Gastroesophageal sphincter (tissue), 4 donors: ENCODE results near the gene OIP5. TPM values are rescaled to one million over a fixed set of nuclear protein-coding genes. Genes with fewer than 3 reads are reported as not detected.
"Not testable (repeated sequence)": the region's sequence is repeated elsewhere in the genome, so short reads cannot be mapped to it uniquely, and the experiment has no call there.

Source experiments
- ATAC-seq: fragments of 150-250 bp; one replicate; pipeline ENCODE4 v1.9.1; 2016; ENCODE audit warnings: mild to moderate bottlenecking, moderate library complexity
- H3K27ac ChIP-seq, 4 donors: fragments of 200-600 bp; sonication (generic) in 3 of 4; 1 replicate in 3 of 4; 2 replicates in 1 of 4; pipeline ENCODE4 v1.5.1; 2016 to 2019
- H3K27me3 ChIP-seq: fragments of 200-600 bp; sonication (generic); one replicate; pipeline ENCODE4 v1.5.1; 2019
- H3K36me3 ChIP-seq, 2 donors: fragments of 200-600 bp; sonication (generic); one replicate each; pipeline ENCODE4 v1.5.1; 2019; ENCODE audit warnings: control low read depth in 1 of 2
- H3K4me1 ChIP-seq, 3 donors: fragments of 200-600 bp; sonication (generic); 1 replicate in 2 of 3; 2 replicates in 1 of 3; pipeline ENCODE4 v1.5.1; 2016 to 2019; ENCODE audit warnings: control low read depth in 2 of 3
- H3K4me3 ChIP-seq, 2 donors: fragments of 200-600 bp; sonication (generic); one replicate each; pipeline ENCODE4 v1.5.1; 2019; ENCODE audit warnings: mild to moderate bottlenecking in 1 of 2, moderate library complexity in 1 of 2
- H3K9me3 ChIP-seq, 3 donors: fragments of 200-600 bp; sonication (generic); one replicate each; pipeline ENCODE4 v1.5.1; 2017 to 2019; ENCODE audit warnings: control low read depth in 2 of 3
- CTCF ChIP-seq, 4 experiments: fragments of 200-600 bp in 2 of 4; fragments of 450-650 bp in 2 of 4; sonication (generic) in 1 of 4; IDR thresholded peaks; one replicate each; pipeline ENCODE4 v1.5.1; 2017 to 2019; ENCODE audit warnings: antibody characterized with exemption in 4 of 4, mild to moderate bottlenecking in 2 of 4, moderate library complexity in 2 of 4
- EP300 ChIP-seq: sonication (generic); formaldehyde crosslinking; IDR thresholded peaks from one replicate; pipeline ENCODE4 v1.6.1; 2017; ENCODE audit warnings: antibody characterized with exemption, mild to moderate bottlenecking
- POLR2A ChIP-seq, 2 donors: fragments of 450-650 bp; IDR thresholded peaks; one replicate each; pipeline ENCODE4 v1.6.1; 2017; ENCODE audit warnings: antibody characterized with exemption in 2 of 2, mild to moderate bottlenecking in 2 of 2, moderate library complexity in 1 of 2
- POLR2AphosphoS5 ChIP-seq: sonication (generic); formaldehyde crosslinking; IDR thresholded peaks from one replicate; pipeline ENCODE4 v1.6.1; 2017; ENCODE audit warnings: antibody characterized with exemption
- WGBS, 2 donors: methylation state at CpG; one replicate each; pipeline ENCODE4 v1.1.5; 2018; ENCODE audit warnings: low coverage in 1 of 2; 5-methylcytosine and 5-hydroxymethylcytosine counted together
- total RNA-seq, 4 donors: library from RNA; depleted of rRNA; stranded (reverse); fragments of >200 nt; gene quantifications; one replicate each; pipeline ENCODE4 v1.1.0, GENCODE V29; 2016

The OIP5 gene
- total RNA-seq, 4 donors from 2014 or later: 0.40 to 0.49 TPM; not detected in 2

DNA sequence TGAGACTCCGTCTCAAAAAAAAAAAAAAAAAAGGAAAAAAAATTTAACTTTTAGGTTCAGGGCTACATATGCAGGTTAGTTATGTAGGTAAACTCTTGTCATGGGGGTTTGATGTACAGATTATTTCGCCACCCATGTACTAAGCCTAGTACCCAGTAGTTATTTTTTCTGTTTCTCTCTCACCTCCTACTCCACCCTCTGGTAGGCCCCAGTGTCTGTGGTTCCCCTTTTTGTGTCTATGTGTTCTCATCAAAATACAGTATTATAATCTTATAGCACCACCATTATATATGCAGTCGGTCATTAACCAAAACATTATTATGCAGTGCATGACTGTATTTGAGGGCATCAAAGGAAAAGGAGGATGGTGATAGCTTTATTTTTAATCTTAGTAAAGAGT, 54.1 kb downstream of the OIP5 start:
- Histone ChIP-seq H3K36me3 (peaks cover 0 to 73% of the 10 kb centered on the region in 2 donors), H3K27me3 (no peaks in the 10 kb centered on the region), H3K27ac (no peak overlapping the region), H3K9me3 (no peaks in the 10 kb centered on the region), H3K4me1 (peaks cover 0 to 5% (median 0%) of the 10 kb centered on the region in 3 donors), H3K4me3 (no peak overlapping the region)
- ATAC-seq: no peak
- TF ChIP-seq POLR2AphosphoS5 (no peak), EP300 (no peak), CTCF (IDR thresholded peaks at IDR 0.05) (no peak)
- 85 to 96% methylated on average over 2 to 3 of the region's 3 CpGs for WGBS, 2 donors

DNA sequence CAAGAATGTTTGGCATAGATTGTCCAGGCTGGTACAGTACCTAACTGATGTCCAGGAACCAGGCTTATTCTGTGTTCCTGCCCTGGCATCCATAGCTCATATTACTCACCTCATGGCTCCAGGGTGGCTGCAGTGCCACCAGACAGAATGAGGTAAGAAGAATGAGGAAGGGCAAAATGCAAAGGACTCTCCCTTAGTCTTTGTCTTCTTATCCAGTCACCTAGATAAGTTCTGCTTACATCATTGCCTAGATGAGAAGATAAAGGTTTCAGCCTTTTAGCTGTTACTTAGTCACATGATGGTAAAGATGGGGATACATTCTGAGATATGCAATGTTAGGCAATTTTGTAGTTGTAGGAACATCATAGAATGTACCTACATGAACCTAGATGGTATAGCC, 55.6 kb downstream of the OIP5 start:
- Histone ChIP-seq H3K36me3 (peaks cover 0 to 88% of the 10 kb centered on the region in 2 donors), H3K27ac (no peak overlapping the region), H3K4me3 (no peak overlapping the region), H3K27me3 (no peaks in the 10 kb centered on the region), H3K9me3 (no peaks in the 10 kb centered on the region), H3K4me1 (no peaks in the 10 kb centered on the region)
- TF ChIP-seq POLR2AphosphoS5 (no peak), CTCF (IDR thresholded peaks at IDR 0.05) (no peak), POLR2A (IDR thresholded peaks at IDR 0.05) (no peak), EP300 (no peak)
- ATAC-seq: no peak

GRCh38 chr15:41269887-41270286, 62.5 kb downstream of the OIP5 start:
- Histone ChIP-seq H3K27me3 (no peaks in the 10 kb centered on the region), H3K4me3 (no peak overlapping the region), H3K4me1 (no peaks in the 10 kb centered on the region), H3K27ac (no peak overlapping the region), H3K36me3 (peaks cover 0 to 84% of the 10 kb centered on the region in 2 donors), H3K9me3 (no peaks in the 10 kb centered on the region)
- no peak for ATAC-seq
- WGBS, 2 donors: 94 to 100% methylated on average over 2 of the region's 2 CpGs
- TF ChIP-seq CTCF (IDR thresholded peaks at IDR 0.05): no peak
- no peak for TF ChIP-seq EP300
- no peak for TF ChIP-seq POLR2AphosphoS5
- TF ChIP-seq POLR2A (IDR thresholded peaks at IDR 0.05): no peak

DNA sequence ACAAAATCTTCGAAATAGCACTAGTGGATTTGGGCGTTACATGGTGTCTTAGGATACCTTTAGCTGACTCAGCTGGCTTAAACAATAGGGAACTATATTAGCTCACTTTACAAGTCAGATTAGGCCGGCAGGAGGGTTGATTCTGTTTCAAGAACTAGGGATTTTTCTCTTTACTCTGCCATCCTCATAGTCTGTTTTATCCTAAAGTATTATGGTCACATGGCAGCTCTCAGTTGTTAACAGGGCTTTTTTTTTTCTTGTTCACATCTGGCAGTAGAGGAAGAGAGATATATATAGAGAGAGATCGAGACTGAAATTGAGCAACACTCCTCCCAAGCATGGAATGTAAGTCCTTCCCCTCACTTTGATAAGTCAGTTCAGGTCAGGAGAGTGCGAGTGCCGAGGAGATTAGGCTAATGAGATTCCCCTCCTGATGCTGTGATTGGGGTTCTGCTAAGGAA, 68.5 kb downstream of the OIP5 start:
- Histone ChIP-seq H3K4me3 (no peak overlapping the region), H3K27ac (no peak overlapping the region), H3K4me1 (no peaks in the 10 kb centered on the region), H3K36me3 (peaks cover 0 to 79% of the 10 kb centered on the region in 2 donors), H3K9me3 (no peaks in the 10 kb centered on the region), H3K27me3 (no peaks in the 10 kb centered on the region)
- 79 to 82% methylated on average over 5 to 6 of the region's 6 CpGs for WGBS, 2 donors
- TF ChIP-seq CTCF (IDR thresholded peaks at IDR 0.05) (no peak), EP300 (no peak), POLR2AphosphoS5 (no peak), POLR2A (IDR thresholded peaks at IDR 0.05) (no peak)
- ATAC-seq: no peak

GRCh38 chr15:41262571-41262970, 69.8 kb downstream of the OIP5 start:
- Histone ChIP-seq H3K36me3 (peaks cover 0 to 86% of the 10 kb centered on the region in 2 donors), H3K27me3 (no peaks in the 10 kb centered on the region), H3K27ac (no peak overlapping the region), H3K9me3 (no peaks in the 10 kb centered on the region), H3K4me3 (no peak overlapping the region), H3K4me1 (no peaks in the 10 kb centered on the region)
- ATAC-seq: no peak
- WGBS, 2 donors: 93 to 98% methylated on average over 8 of the region's 8 CpGs
- TF ChIP-seq POLR2AphosphoS5 (no peak), CTCF (IDR thresholded peaks at IDR 0.05) (no peak), EP300 (no peak), POLR2A (IDR thresholded peaks at IDR 0.05) (no peak)

GRCh38 chr15:41260924-41261323, 71.5 kb downstream of the OIP5 start:
- not testable (repeated sequence) for H3K27me3 ChIP-seq, H3K27ac ChIP-seq, H3K4me1 ChIP-seq, ATAC-seq, H3K9me3 ChIP-seq, H3K4me3 ChIP-seq
- peaks cover 0 to 79% of the 10 kb centered on the region in 2 donors for H3K36me3 ChIP-seq
- 94 to 100% methylated on average over 2 to 7 of the region's 7 CpGs for WGBS, 2 donors
